CD4-positive, alpha-beta T cell treated with Interleukin-4 for 1 hour (primary cell): Measurements from ENCODE around the gene ACP3.
"Not testable (repeated sequence)": the region's sequence is repeated elsewhere in the genome, so short reads cannot be mapped to it uniquely, and the experiment has no call there.

Experiments
- DNase-seq, 2 donors: peaks; one replicate each; pipeline ENCODE4 v3.0.0-alpha.2; 2020 to 2022

Gene ACP3, protein sequence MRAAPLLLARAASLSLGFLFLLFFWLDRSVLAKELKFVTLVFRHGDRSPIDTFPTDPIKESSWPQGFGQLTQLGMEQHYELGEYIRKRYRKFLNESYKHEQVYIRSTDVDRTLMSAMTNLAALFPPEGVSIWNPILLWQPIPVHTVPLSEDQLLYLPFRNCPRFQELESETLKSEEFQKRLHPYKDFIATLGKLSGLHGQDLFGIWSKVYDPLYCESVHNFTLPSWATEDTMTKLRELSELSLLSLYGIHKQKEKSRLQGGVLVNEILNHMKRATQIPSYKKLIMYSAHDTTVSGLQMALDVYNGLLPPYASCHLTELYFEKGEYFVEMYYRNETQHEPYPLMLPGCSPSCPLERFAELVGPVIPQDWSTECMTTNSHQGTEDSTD

DNA sequence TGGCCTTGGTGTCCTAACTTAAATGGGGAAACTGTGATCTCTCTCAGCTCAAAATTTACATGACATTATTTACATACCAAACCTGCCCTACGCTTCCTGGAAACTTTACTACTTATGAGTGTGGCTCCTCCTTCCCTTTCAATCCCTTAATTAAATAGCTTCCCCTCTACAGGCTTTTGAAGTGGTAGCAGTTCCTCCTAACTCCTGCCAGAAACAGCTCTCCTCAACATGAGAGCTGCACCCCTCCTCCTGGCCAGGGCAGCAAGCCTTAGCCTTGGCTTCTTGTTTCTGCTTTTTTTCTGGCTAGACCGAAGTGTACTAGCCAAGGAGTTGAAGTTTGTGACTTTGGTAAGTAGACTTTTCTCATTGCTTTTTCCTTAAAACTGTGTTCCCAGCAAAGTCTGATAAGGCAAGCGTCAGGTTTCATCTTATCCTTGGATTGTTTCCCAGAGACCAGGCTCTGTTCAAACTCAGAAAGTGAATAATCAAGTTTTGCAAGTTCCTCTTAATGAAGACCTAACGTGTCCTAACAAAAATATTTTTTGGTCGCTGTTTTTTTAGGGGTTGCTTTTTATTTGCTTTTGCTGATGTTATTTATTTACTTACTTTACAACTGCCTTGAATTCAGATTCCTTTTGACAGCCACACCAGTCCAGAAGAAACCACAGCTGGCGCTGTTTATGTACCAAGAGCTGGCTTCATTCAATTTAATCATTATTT is at the start of gene ACP3:
Gene ACP3 (plus strand): TSS at position 179 of the 720 bp plus-strand sequence. CDS start 50 bp downstream, at position 229.
- peak; percentile 19 to 39 for DNase-seq

DNA sequence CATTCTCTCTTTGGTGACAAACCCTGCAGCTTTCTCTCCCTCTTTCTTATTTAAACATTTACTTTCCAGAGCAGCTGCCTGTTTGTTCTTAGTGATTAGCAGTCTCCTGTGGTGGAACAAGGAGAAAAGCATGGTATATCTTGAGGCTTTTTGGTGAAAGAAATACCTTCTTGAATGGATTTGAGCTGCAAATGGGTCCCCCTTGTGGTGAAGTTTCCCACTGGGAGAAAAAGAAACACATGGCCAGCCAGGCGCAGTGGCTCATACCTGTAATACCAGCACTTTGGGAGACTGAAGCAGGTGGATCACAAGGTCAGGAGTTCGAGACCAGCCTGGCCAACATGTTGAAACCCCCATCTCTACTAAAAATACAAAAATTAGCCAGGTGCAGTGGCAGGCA is 48.3 kb upstream of the ACP3 start:
- no peak for DNase-seq

DNA sequence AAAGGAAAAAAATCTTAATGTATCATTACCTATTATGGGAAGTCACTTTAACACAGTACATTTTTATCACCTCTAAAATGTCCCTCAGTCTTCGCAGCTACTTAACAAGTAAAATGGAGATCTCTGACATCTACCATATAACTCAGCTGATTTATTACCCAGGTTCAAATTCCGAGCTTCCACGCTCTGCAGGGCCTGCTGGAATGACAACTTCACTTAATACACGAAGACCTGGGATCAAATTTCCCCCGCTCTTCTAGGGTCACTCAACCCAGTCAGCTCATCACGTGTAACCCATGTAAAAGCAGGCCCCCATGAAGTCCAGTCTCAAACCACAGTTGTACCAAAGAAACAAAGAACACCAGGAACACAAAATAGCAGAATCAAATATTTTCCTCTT is 44.2 kb upstream of the ACP3 start:
- DNase-seq: no peak

DNA sequence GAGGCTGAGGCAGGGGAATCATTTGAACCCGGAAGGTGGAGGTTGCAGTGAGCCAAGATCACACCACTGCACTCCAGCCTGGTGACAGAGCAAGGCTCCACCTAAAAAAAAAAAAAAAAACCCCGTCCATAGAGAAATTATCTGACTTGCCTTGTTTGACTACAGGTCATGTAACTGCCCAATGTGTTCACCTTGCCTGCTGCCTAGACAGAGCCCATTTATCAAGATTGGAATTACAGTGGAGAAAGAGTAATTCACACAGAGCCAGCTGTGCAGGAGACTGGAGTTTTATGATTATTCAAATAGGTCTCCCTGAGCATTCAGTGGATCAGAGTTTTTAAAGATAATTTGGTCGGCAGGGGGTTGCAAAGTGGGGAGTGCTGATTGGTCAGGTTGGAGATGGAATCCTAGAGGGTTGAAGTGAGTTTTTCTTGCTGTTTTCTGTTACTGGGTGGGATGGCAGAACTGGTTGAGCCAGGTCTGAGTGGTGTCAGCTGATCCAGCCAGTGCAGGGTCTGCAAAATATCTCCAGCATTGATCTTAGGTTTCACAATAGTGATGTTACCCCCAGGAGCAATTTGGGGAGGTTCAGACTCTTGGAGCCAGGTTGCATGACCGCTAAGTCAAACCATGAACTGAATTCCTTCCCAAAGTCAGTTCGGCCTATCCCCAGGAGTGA is 40.8 kb upstream of the ACP3 start:
- DNase-seq: no peak

DNA sequence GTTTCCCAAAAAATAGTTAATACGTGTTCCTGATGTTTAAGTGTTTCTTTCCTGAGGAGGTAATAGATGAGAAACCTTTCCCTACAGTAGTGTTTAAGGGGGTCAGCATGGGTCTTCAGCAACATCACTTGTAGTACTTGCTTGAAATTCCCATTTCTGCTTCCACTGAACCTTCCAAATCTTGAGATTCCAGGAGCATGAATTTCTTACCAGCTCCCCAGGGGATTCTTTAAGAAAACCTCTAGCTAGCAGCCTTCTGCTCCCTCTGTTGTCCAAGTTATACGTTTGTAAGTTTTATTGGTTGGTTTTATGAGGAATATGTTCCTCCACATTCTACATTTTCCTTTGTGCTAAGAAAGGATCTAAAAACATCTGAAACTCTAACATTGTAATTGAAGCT is 38.2 kb upstream of the ACP3 start:
- no peak for DNase-seq

DNA sequence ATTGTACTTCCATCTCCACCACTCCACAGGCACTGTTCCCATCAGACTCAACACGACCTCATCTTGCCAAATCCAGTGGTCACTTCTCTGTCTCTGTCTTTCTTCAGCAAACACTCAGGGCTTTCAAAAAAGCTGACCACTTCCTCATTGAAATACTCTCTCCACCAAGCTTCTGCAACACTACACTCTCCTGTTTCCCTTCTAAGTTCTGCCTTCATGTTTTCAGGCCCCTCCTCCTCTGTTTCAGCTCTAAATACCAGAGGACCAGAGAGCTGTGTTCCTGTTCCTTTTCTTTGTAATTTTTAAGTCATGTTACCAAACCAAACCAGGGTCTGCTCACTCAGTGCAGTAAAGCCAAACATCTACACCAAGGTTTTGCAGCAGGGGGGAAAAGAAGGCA is 33.8 kb upstream of the ACP3 start:
- peak; percentile 25 to 34 for DNase-seq

DNA sequence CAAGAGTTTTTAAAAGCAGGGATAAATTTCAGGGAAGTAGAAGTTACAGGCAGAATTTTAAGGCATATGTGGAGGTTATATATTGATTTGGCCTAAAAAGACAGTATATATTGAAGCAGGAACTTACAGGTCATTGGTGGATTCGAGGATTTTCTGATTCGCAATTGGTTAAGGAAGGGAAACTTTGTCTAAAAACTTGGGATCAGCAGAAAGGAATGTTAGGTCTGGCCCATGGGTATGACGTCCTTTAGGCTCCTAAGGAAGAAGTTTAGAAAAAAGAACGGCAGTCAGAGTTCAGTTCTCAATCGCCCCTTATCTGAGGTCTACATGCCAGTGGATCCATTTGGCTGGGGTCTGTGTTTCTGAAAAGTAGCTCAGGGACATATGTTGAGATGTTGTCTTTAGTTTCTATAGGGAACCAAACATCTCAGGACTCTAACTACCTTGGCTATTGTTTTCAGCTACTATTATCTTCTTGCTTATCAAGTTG is 33.2 kb upstream of the ACP3 start:
- DNase-seq: no peak

DNA sequence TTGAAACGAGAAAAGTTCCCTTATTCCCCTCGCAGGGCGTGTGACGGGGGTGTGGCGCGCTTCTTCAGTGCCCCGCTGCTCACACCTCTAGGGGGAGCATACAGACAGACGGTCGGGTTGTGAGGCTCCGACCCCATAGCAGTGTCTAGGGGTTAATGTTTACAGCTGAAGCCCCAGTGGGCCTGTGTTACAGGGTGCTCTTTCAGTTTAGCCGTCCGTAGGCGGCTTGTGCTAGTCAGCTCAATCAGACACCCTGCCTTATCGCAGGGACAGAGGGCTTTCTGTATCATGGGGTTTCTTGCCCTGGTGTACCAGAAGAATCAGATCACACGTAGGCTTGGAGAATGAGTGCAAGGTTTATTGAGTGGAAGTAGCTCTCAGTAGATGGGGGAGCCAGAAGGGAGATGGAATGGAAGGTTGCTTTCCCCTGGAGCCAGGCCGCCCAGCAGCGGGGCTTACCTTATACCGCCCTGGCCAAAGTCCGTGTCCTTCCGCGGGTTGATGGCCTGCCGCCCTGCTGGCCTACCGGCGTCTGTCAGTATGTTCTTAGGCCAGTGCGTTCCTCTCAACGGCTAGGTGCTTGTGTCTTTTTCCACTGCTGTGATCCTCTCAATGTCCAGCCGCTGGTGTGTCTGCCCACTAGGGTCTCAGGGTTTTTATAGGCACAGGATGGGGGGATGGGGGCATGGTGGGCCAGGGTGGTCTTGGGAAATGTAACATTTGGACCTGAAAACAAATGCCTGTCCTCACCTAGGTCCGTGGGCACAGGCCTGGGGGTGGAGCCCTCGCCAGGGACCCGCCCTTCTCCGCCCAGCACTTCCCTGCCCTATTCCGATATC is 32.2 kb upstream of the ACP3 start:
- DNase-seq: no peak

DNA sequence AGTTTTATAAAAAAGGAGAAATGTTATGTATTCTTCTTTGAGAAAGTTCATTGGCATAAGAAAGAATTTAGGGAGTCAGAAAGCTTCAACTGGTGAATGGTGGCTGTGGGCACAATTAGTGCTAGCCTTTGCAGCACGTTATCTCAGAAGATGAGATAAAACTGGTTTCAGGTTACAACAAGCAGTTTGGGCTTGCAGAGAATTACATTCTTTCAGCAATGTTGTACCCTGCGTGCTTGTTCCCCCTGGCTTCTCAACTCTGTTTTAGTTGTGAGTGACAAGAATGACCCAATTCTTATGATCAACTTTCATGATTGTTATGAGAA is 31.6 kb upstream of the ACP3 start:
- no peak for DNase-seq

DNA sequence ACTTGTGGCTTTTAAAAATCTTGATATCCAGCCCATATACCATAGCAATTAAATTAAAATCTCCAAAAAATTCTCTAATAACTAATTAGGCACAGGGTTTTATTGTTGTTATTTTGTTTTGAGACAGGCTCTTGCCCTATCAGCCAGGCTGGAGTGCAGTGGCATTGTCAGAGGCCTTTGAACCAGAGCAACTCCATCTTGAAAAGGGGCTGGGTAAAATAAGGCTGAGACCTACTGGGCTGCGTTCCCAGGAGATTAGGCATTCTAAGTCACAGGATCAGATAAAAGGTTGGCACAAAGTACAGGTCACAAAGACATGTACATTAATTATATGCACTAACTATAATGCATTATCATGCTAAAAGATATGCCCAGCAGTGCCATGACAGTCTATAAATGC is 31.2 kb upstream of the ACP3 start:
- DNase-seq: no peak

DNA sequence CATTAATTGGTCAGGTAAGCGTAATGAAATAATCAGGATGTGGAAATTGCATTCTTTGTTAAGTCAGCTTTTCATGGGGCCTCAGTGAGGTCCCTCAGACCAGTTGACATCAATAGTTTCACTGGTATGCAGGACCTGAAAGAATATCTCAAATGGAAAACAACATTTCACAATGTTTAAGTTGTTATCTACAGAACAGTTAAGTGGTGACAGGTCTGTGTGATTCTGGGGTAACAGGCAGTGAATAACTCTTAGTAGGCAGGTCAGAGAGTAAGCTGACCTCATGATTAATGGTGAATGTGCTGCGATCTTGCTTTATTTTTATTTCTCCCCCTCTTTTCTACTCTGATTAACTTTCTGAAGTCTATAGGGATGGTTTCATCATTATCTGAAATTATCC is 28.9 kb upstream of the ACP3 start:
- no peak for DNase-seq

DNA sequence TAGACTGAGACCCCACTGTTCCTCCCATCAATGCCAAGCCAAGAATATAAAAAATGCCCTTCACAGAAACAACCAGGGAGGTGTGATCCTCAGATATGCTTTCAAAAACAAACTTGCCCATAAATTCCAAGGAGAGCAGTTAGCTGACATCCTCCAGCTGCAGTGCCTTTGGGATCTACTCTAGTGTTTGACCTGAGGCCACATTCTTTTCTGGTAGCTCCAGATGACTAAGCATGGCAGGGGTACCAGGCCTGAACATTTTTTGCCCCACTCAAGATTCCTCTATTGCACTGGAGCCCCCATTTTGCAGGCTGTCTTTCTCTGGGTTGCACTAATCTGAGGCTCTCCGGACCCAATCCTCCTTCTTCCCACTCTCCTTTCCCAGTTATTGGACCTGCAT is 27.9 kb upstream of the ACP3 start:
- DNase-seq: no peak

DNA sequence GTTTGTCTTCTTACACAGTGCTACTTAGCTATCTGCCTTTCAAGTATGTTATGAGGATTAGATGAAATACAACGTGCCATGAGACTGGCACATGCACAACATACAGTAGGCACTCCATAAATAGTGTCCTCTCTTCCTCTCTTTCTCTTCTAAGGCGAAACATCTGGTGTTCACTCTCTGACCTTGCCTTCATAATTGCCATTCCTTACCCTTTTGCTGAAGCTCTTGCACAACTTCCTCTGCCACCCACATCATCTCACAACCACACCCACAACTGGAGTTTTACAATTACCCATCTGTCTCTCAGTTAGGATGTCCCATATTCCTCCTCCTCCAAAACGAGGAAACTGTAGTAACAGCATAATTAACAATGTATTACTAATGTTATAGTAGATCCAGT is 26.4 kb upstream of the ACP3 start:
- peak in 1 of 2 donors; percentile 25 for DNase-seq

DNA sequence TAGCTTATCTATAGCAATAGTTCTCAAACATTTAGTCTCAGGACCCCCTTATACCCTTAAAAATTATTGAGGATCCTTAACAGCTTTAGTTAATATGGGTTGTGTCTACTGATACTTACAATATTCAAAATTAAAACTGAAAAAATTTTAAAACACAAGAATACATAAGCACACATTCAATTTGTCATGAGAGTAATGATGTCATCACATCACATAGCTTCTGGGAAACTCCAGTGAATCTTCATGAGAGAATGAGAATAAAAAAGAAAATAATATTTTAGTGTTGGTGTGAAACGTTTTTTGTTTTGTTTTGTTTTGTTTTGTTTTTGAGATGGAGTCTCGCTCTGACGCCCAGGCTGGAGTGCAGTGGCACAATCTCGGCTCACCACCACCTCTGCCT is 25.2 kb upstream of the ACP3 start:
- no peak for DNase-seq

DNA sequence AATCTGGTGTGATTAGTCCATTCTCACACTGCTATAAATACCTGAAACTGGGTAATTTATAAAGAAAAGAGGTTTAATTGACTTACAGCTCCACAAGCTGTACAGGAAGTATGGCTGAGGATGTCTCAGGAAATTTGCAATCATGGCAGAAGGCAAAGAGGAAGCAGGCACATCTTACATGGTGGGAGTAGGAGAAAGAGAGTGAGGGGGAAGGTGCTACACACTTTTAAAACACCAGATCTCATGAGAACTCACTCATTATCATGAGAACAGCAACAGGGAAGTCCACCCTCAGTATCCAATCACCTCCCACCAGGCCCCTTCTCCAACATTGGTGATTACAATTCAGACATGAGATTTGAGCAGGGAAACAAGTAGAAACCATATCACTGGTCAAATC is 24.0 kb upstream of the ACP3 start:
- DNase-seq: no peak

DNA sequence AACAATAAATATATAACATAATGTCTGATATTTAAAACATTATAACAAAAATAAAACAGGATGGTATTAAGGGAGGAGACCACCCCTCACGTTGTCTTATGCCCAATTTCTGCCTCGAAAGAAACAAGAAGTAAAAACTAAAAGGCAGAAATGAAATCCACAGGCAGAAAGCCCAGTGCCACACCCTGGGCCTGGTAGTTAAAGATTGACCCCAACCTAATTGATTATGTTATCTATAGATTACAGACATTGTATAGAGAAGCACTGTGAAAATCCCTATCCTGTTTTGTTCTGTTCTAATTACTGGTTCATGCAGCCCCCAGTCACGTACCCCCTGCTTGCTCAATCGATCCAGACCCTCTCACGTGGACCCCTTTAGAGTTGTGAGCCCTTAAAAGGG is 22.3 kb upstream of the ACP3 start:
- no peak for DNase-seq

DNA sequence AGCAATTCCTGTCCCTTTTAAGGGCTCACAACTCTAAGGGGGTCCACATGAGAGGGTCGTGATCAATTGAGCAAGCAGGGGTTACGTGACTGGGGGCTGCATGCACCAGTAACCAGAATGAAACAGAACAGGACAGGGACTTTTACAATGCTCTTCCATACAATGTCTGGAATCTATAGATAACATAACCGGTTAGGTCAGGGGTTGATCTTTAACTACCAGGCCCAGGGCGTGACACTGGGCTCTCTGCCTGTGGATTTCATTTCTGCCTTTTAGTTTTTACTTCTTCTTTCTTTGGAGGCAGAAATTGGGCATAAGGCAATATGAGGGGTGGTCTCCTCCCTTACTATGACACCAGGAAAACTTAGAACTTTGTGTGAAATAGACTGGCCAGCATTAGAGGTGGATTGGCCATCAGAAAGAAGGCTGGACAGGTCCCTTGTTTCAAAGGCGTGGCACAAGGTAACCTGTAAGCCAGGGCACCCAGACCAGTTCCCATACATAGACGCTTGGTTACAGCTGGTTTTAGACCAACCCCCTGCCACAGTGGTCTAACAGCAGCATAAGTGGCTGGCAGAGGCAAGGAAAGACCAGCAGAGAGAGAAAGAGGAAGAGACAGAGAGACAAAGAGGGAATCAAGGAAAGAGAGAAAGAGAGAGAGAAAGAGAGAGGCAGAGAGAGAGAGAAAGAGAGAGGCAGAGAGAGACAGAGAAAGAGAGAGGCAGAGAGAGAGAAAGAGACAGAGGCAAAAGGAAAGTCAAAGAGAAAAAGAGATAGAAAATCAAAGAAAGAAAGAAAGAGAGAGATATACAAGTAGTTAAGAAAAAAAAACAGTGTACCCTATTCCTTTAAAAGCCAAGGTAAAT is 13.6 kb upstream of the ACP3 start:
- not testable (repeated sequence) for DNase-seq

DNA sequence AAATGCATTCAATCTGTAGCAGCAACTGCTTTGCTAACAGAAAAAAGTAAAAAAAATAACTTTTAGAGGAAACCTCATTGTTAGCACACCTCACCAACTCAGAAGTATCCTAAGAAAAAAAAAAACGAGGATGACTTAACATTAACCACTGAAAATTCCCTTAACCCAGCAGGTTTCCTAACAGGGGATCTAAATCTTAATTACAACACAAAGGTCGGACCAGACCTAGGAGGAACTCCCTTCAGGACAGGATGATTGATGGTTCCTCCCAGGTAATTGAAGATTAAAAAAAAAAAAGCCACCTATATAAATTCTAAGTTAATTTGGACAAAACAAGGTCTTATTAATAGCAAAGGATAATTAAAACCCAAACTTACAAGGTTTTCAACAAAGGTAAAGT is 12.9 kb upstream of the ACP3 start:
- DNase-seq: not testable (repeated sequence)

DNA sequence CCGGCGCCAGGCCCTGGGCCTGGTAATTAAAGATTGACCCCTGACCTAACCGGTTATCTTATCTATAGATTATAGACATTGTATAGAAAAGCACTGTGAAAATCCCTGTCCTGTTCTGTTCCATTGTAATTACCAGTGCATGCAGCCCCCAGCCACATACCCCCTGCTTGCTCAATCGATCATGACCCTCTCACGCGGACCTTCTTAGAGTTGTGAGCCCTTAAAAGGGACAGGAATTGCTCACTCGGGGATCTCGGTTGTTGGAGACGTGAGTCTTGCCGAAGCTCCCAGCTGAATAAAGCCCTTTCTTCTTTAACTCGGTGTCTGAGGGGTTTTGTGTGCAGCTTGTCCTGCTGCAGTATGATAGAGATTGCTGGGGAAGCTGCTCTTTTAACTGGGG is 7.2 kb upstream of the ACP3 start:
- not testable (repeated sequence) for DNase-seq

DNA sequence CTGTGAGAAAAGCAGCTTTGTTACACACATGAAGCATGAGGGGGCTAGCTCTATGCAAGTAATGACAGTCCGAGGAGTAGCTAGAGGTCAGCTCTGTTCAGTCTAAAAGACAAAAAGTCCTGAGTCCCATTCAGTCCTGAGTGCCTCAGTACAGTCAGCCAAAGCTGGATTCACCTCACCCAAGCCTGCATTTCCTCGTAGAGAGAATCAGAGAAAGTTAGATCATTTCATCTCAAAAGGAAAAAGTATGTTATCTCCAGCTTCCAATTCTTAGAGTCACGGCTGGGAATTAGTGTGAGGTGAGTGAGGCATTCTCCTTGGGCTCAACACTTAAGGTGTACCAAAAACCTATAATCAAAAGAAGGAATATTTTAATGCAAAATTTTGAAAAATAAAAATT is 5.9 kb upstream of the ACP3 start:
- DNase-seq: no peak

DNA sequence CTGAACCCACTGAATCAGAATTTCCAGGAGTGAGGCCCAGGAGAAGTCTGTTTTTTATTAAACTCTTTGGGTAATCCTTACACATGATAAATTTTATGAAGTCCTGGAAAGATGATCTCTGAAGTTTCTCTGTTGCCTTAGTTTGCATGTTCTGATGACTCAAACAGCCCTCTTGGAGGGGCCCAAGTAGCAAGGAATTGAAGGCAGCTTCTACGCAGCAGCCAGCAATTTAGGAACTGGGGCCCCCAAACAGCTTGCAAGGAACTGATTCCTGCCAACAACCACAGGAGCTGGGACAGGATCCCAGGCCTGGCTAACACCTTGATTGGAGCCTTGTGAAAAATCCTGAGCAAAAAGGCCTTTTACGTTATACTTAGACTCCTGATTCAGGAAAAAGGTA is 5.4 kb upstream of the ACP3 start:
- DNase-seq: no peak

DNA sequence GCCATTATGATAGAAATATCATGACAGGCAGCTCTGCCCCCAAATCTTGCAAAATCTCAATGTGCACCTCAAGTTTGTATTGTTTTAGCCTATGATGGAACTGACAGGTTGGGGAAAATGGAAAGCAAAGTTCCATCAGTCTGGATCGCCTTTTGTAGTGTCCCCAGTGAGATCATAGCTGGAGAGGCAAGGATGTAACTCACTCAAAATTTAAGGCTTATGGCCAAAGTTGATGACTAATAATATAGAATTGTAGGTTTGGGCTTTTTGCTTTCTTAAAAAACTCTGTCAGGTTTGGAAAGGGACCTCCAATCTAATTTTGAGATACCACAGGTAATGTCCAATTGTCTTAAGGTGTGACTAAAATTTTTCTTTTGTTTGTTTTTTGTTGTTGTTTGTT is 1.4 kb upstream of the ACP3 start:
- no peak for DNase-seq
